Germinal center (tissue), 1 donor: Measurements from ENCODE around the gene ARFGEF3.

Source experiments
- DNase-seq: peaks from one replicate; pipeline ENCODE4 v3.0.0; 2012; ENCODE audit warnings: mixed read lengths, low spot score

Gene ARFGEF3

DNA sequence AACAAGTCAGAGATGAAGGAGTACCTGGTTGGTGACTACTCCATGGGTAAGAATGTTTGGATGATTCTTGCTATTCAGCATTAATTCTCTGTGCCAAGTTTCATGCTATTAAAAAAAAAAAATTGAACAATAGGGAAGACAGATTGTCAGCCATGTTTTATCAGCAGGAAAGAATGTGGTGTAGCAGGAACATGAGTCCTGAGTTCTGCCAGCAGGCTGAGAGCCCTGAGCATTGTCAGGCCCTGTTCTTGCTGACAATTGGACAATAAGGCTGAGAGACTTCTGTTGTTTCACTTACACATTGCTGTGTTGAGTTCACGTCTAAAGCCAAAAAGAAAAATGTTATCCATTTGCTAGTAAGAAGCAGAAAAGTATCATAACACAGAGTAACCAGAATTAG, 145.6 kb downstream of the ARFGEF3 start:
- no peak for DNase-seq

- no peak for DNase-seq
Observed at GRCh38 chr6:138307816-138308730, 146.3 kb downstream of the ARFGEF3 start.

DNA sequence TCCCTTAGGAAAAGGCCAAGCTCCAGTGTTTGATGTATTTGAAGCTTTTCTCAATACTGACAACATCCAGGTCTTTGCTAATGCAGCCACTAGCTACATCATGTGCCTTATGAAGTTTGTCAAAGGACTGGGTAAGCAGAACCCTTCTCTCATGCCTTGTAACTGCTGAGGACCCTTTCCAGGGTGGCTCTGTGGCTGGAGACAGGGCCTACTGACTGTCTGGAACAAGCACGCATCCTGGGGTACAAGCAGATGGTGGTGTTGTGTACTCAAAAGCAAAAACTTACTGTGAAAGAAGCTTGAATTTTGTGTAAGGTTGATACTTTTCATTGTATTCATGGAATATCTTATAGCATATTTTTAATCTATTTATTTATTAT, 147.0 kb downstream of the ARFGEF3 start:
- DNase-seq = no peak

DNA sequence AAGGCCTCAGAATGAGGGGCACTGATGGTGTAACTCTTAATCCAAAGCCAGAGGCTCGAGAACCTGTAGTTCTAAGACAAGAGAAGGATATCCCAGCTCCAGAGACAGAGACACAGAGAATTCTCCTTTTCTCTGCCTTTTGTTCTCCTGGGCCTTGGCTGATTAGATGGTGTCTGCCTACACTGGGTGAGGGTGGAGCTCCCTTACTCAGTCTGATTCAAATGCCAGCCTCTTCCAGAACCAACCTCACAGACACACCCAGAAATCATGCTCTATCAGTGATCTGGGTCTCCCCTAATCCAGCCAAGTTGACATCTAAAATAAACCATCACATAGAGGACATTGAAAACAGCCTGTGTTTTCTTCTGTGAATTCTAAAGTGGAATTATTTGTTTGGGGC, 148.0 kb downstream of the ARFGEF3 start:
- DNase-seq = no peak

DNA sequence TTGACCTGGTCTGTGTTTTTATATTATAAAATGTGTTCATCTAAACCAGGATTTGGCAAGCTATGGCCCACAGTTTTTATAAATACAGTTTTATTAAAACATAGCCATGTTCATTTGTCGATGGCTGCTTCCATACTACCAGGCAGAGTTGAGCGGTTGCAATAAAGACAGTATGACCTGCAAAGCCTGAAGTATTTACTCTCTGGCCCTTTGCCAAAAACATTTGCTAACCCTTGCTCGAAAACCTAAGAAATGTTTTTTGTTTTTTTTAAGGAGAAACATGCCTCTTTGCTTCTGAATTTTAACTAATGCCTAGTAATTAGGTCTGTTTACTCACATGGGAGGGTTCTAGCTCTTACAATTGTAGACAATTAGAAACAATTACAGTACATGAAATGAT, 148.6 kb downstream of the ARFGEF3 start:
- no peak for DNase-seq

DNA sequence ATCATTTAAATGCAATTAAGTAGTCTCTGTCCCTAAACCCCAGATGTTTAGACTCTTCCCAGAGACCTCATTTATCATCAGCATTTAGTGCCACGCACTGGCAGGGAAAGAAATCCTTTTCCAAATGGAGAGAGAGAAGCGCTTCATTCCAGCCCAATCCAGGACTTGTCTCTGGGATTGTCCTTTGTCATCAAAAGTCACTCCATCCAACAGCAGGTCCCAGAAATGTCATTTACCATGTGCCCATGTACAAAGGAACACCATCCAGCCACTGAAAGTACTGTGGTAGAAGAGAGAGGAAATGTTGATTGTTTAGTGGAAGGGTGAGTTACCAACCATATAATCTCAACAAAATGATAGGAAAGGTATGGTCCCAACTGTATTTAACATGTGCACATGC, 149.1 kb downstream of the ARFGEF3 start:
- no peak for DNase-seq

GRCh38 chr6:138311268-138311667, 149.5 kb downstream of the ARFGEF3 start:
- DNase-seq = no peak

- no peak for DNase-seq
Observed at GRCh38 chr6:138318741-138319375, 157.1 kb downstream of the ARFGEF3 start.

GRCh38 chr6:138321934-138322333, 160.2 kb downstream of the ARFGEF3 start:
- no peak for DNase-seq

DNA sequence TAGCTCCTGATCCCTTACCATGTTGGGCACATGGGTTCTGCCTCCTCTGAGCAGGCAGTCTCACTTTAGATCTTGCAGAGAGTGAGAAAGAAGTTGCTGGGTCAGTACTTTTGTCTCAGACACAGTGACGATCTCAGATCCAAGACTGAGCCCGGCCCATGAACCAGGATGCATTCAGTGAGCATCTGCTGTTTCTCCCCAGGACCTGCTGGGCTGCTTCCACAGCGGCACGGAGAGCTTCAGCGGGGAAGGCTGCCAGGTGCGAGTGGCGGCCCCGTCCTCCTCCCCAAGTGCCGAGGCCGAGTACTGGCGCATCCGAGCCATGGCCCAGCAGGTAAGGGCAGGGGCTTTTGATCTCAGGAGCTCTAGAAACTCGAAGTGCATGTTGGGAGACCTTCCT, 162.1 kb downstream of the ARFGEF3 start:
- no peak for DNase-seq

DNA sequence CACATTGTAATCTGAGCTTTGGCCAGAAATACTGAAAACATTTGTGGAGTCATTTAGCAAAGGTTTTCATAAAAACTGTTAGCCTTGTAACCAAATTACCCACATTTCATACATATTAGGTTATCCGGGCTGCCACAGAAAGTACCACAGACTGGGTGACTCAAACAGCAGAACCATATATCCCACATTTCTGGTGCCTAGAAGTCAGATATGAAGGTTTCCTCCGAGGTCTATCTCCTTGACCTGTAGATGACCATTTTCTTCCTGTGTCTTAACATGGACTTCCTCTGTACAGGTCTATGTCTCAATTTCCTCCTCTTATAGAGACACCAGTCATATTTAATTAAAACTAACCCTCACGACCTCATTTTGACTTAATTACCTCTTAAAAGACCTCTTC, 166.5 kb downstream of the ARFGEF3 start:
- DNase-seq = no peak

DNA sequence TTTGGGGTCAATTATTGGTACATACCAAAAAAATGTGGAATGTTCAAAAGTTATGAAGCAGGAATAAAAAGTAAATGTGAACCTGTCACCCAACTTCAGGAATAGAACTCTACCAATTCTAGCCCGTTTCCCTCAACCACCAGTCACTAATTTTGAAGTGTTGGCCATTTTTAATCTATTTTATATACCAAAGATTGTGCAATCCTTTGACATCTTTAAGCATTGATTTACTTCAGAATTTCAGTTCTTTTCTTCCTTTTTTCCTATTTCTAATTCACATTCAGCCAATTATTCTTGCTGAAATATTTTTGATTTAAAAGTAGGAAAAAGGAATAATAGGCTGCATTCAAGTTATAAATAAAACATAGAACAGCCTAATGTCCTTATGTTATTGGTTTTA, 169.0 kb downstream of the ARFGEF3 start:
- no peak for DNase-seq

DNA sequence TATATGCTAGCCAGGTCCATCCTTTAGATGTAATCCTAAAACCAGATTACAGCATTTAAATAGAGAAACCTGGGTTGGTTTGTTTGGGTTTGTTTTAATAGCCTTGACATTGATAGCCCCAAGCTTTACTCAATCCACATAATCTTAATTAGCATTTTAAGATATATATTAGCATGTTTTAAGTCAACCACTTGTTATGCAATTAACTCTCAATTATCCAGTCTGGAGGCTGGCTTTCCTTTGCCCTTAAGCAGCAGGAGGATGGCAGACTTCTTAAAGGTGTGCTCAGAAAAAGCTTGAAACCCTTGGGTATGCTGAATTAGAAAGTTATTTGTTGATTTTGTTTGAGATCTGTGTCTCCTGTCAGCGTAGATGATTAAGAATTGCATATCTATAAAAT, 169.7 kb downstream of the ARFGEF3 start:
- no peak for DNase-seq

GRCh38 chr6:138331984-138332383, 170.2 kb downstream of the ARFGEF3 start:
- no peak for DNase-seq

DNA sequence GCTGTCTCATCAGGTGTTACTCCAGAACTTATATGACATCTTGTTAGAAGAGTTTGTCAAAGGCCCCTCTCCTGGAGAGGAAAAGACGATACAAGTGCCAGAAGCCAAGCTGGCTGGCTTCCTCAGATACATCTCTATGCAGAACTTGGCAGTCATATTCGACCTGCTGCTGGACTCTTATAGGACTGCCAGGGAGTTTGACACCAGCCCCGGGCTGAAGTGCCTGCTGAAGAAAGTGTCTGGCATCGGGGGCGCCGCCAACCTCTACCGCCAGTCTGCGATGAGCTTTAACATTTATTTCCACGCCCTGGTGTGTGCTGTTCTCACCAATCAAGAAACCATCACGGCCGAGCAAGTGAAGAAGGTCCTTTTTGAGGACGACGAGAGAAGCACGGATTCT, 172.3 kb downstream of the ARFGEF3 start:
- no peak for DNase-seq

DNA sequence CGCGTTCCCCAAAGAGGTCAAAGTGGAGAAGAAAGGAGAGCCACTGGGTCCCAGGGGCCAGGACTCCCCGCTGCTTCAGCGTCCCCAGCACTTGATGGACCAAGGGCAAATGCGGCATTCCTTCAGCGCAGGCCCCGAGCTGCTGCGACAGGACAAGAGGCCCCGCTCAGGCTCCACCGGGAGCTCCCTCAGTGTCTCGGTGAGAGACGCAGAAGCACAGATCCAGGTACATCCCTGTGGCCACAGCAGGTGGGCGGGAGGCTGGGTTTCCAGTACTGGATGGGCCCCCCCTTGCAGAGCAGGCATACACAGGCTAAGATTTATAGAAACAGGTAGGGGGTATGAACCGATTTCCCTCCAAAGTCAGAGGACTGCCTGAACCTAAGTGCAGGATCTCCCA, 173.2 kb downstream of the ARFGEF3 start:
- no peak for DNase-seq

- no peak for DNase-seq
Observed at GRCh38 chr6:138336221-138336620, 174.5 kb downstream of the ARFGEF3 start.

GRCh38 chr6:138337076-138337475, 175.3 kb downstream of the ARFGEF3 start:
- DNase-seq = no peak

- DNase-seq = no peak
Observed at GRCh38 chr6:138339024-138339423, 177.3 kb downstream of the ARFGEF3 start.

DNA sequence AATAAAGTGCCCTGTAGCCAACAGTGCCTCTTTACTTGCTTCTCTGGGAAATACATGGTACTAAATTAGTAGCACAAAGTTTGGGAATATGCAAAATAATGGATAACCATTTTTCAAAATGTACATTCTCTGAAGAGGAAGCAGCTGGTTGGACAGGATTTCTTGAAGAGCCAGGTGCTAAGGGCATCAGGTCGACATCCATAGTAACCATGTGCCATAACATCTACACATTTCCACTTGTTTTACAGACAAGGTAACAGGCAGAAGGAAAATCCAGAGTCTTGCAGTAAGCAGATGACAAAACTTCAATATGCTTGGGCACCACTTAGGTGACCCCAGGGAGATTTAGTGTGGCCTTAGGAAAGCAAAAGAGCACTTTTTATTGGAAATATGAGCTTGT, 179.4 kb downstream of the ARFGEF3 start:
- no peak for DNase-seq

DNA sequence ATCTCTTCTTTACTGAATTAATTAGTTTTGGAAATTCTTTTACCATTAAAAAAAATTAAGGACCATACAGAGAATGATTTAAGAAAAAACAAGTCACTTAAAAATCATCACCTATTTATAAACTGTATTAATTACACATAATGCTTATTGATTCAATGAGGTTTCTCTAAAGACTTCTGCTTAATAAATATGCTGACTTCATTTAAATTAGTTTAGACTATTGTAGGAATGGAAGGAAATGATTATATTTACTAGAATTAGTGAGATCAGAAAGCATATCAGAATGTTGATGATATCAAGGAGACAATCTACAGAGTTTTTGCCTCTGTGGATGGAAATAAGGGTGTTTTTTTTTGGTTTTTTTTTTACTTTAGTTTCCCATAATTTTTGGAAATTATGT, 181.4 kb downstream of the ARFGEF3 start:
- DNase-seq = no peak

DNA sequence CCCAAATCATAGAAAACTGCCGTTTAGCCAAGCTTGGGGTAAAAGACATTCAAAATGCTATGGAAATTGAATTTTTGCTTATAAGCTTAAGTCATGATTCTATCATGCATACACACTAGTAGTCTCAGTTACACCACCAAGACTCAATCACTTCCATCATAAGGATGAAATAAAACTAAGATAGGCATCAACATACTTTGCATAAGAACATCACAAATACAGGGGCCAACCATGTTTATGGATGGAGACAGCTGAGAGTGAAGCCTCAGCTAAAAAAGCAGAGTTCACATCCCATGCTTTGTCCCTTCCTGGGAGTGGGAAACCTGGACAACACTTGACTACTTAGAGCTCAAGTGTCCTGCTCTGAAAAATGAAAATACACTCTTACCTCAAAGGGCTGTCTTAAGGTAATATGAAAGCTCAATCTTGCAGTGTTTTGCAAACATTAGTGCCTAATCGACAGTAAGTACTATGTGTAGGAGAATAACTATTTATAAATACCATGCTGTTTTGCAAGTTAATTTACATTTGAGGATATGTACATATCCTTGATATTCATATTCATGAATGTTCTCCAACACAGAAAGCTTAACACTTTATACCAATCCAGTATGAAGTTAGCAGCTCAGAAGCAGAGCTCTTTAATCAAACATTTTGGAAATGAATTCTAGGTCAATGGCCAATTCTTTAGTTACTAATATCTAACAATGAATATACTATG, 184.0 kb downstream of the ARFGEF3 start:
- DNase-seq = no peak
